Measurements from ENCODE around the gene STK4.

DNA sequence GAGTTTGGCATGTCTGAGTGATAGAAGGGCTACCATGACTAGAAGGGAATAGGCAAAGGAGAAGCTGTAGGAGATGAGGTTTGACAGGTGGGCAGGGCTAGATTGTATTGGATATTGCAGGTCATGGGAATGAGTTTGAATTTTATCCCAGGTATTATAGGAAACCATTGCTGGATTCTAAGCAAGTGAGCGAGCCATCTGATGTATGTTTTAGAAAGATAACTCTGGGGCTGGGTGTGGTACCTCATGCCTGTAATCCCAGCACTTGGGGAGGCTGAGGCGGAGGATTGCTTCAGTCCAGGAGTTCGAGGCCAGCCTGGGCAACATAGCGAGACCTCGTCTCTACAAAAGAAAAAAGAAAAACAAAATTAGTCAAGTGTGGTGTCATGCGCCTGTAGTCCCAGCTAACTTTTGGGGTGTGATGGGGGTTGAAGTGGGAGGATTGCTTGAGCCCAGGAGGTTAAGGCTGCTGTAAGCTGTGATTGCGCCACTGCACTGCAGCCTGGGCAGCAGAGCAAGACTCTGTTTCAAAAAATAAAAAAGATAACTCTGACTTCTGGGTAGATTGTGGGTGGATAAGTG is 16.9 kb downstream of the STK4 start:
- TF ChIP-seq POLR2A (IDR thresholded peaks at IDR 0.05) (no peak), CTCF (IDR thresholded peaks at IDR 0.05) (no peak)

Data from adrenal gland (tissue), 5 donors.